ENCODE measurements around the gene POU2AF2. TPM values are rescaled to one million over a fixed set of nuclear protein-coding genes. Genes with fewer than 3 reads are reported as not detected.

The POU2AF2 gene
- total and polyA plus RNA-seq, 2 of the 8 experiments (the other 6 are each of a cell fraction or from before 2014, with no cell fraction given) = not detected

DNA sequence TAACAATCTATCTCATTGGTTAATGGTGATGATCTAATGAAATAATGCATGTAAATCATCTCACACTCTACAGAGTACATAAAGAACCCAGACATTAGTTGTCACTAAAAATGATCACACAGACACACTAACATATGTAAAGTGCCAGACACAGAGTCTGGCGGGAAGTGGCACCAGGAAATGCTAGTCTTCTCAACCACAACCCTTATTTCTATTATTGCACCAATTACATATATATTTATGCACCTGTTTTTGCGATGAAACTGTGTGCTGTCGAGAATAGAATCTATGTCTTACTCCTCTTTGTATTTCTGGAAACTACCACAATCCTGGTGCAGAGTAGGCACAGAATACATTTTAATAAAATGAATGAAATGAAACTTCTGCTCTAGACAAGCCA, 26.9 kb downstream of the POU2AF2 start:
- no peak overlapping the region for H2BK5ac ChIP-seq (ENCODE audit: low read depth, low read length)

More for the DNA sequence above, 26.9 kb downstream of the POU2AF2 start:
- no peak overlapping the region for H4K8ac ChIP-seq (ENCODE audit: extremely low read depth, insufficient read depth, low read length)
- DNase-seq (ENCODE audit: low read depth in 1 of 2, low spot score in 2 of 2) (no peak), FAIRE-seq (no peak)
- no peak overlapping the region for H3K9ac ChIP-seq (replicated peaks in 1 of 4; ENCODE audit: extremely low read depth in 1 of 4, low read depth in 3 of 4, low read length in 3 of 4)
- no peak overlapping the region for H3K4ac ChIP-seq (replicated peaks; ENCODE audit: insufficient read length, low read depth, low read length)
- H3K4me1 ChIP-seq (replicated peaks in 1 of 4; ENCODE audit: control insufficient read depth in 3 of 4, insufficient read depth in 4 of 4, low read length in 3 of 4) = no peaks in the 10 kb centered on the region
- H4K5ac ChIP-seq (ENCODE audit: insufficient read length, low read depth, low read length) = no peak overlapping the region
- no peak overlapping the region for H2AK5ac ChIP-seq (ENCODE audit: low read depth, low read length)
- no peak overlapping the region for H3K27ac ChIP-seq (ENCODE audit: low read depth, low read length)
- POLR2A ChIA-PET (ENCODE audit: partially characterized antibody) = no interaction called here
- no peak overlapping the region for H3K14ac ChIP-seq (ENCODE audit: insufficient read length)
- TF ChIP-seq CTBP2 (IDR thresholded peaks at IDR 0.05; ENCODE audit: borderline replicate concordance, insufficient read depth, insufficient read length, low read length) (no peak), SUZ12 (IDR thresholded peaks at IDR 0.05; ENCODE audit: low read length) (no peak), SP2 (IDR thresholded peaks at IDR 0.05; ENCODE audit: low read length) (no peak), SIRT6 (IDR thresholded peaks at IDR 0.05; ENCODE audit: low read length) (no peak), NANOG (IDR thresholded peaks at IDR 0.05; ENCODE audit: insufficient read depth, low read depth, low read length, poor library complexity, severe bottlenecking) (no peak), JUN (IDR thresholded peaks at IDR 0.05; ENCODE audit: low read depth, low read length) (no peak), CBX8 (IDR thresholded peaks at IDR 0.05; ENCODE audit: borderline replicate concordance, low read depth, low read length) (no peak), TAF7 (optimal IDR thresholded peaks at IDR 0.05; ENCODE audit: borderline replicate concordance, low read depth, low read length) (no peak), CBX5 (IDR thresholded peaks at IDR 0.05; ENCODE audit: low read depth, low read length) (no peak), GTF2F1 (IDR thresholded peaks at IDR 0.05; ENCODE audit: borderline replicate concordance, low read depth, low read length) (no peak), POU5F1 (IDR thresholded peaks at IDR 0.05; ENCODE audit: low read depth, low read length) (no peak), BRCA1 (IDR thresholded peaks at IDR 0.05; ENCODE audit: low read depth, low read length) (no peak)
- H3K18ac ChIP-seq (ENCODE audit: extremely low read depth, low read length) = no peak overlapping the region
- H2BK15ac ChIP-seq (ENCODE audit: low read length) = no peak overlapping the region
- H2BK120ac ChIP-seq (replicated peaks; ENCODE audit: low read depth, low read length) = no peak overlapping the region
- no peak overlapping the region for H3K4me3 ChIP-seq (ENCODE audit: extremely low read depth in 1 of 4, insufficient read depth in 2 of 4, low read depth in 3 of 4, low read length in 4 of 4)
- no peaks in the 10 kb centered on the region for H3K79me1 ChIP-seq (ENCODE audit: low read depth, low read length)
- H3K79me2 ChIP-seq (ENCODE audit: control insufficient read depth in 1 of 2, insufficient read depth in 2 of 2, low read length in 2 of 2) = no peaks in the 10 kb centered on the region
- H3K23ac ChIP-seq (ENCODE audit: insufficient read length) = no peak overlapping the region
- no peak overlapping the region for H2BK20ac ChIP-seq (ENCODE audit: low read length)
- no peaks in the 10 kb centered on the region for H3K9me3 ChIP-seq (ENCODE audit: insufficient read depth in 2 of 2, low read depth in 1 of 2, low read length in 1 of 2)
- CTCF ChIA-PET (ENCODE audit: partially characterized antibody) = interaction anchor here (1.0 to 2.3 kb wide), 3 partner anchors 11 to 633 kb away, joined by 3 to 12 read pairs (median 4); no protein-coding TSS in a partner anchor
- no peak overlapping the region for H3K4me2 ChIP-seq (ENCODE audit: insufficient read depth in 1 of 2, low read depth in 2 of 2, low read length in 2 of 2)
- no peak overlapping the region for H2BK12ac ChIP-seq (ENCODE audit: low read depth, low read length)
- H3K36me3 ChIP-seq (ENCODE audit: control insufficient read depth in 2 of 4, insufficient read depth in 4 of 4, low read length in 3 of 4) = no peaks in the 10 kb centered on the region
- H3K23me2 ChIP-seq (ENCODE audit: low read depth, low read length) = no peaks in the 10 kb centered on the region
- no peaks in the 10 kb centered on the region for H4K20me1 ChIP-seq (replicated peaks in 1 of 2; ENCODE audit: control insufficient read depth in 1 of 2, insufficient read depth in 2 of 2, low read length in 2 of 2)
- no peak overlapping the region for H2AFZ ChIP-seq (ENCODE audit: low read length)
- 93% methylated on average over 3 of the region's 3 CpGs; no CpG with 5 or more reads in 1 of the 2 experiments for WGBS, 2 experiments (ENCODE audit: extremely low coverage in 1 of 2, insufficient coverage in 1 of 2, insufficient read length in 1 of 2, insufficient replicate concordance in 2 of 2, low coverage in 1 of 2, low lambda C conversion rate in 2 of 2, missing lambda C conversion rate in 1 of 2)
- H3K56ac ChIP-seq (replicated peaks; ENCODE audit: insufficient read length, low read depth, low read length) = no peak overlapping the region
- no peak overlapping the region for H4K91ac ChIP-seq (replicated peaks; ENCODE audit: insufficient read length, low read length)
- no peaks in the 10 kb centered on the region for H3K27me3 ChIP-seq (replicated peaks in 1 of 4; ENCODE audit: control insufficient read depth in 3 of 4, extremely low read depth in 1 of 4, insufficient read depth in 3 of 4, low read length in 3 of 4)

All from H1 (cell line).